Cardiac muscle cell (in vitro differentiated cells and primary cell): ENCODE measurements around the gene ADAMTSL5. TPM values are rescaled to one million over a fixed set of nuclear protein-coding genes. Genes with fewer than 3 reads are reported as not detected.
"Not testable (repeated sequence)": the region's sequence is repeated elsewhere in the genome, so short reads cannot be mapped to it uniquely, and the experiment has no call there.

ENCODE experiments used
- DNase-seq, 2 donors: peaks; one replicate each; pipeline versions ENCODE4 v3.0.0 to v3.0.0-alpha.2; 2010 to 2017; ENCODE audit warnings: low read depth in 1 of 2, low spot score in 1 of 2
- H3K27ac ChIP-seq: fragments of 200-600 bp; sonication (generic); 2 replicates; pipeline ENCODE4 v1.5.1; 2016
- H3K27me3 ChIP-seq: fragments of 200-600 bp; sonication (generic); 2 replicates; pipeline ENCODE4 v1.6.0; 2016; ENCODE audit warnings: control low read depth
- H3K36me3 ChIP-seq: fragments of 200-600 bp; sonication (generic); 2 replicates; pipeline ENCODE4 v1.5.1; 2016; ENCODE audit warnings: control low read depth
- H3K4me1 ChIP-seq: fragments of 200-600 bp; sonication (generic); 2 replicates; pipeline ENCODE4 v1.8.1; 2017; ENCODE audit warnings: low read depth, mild to moderate bottlenecking, mixed run types
- H3K4me3 ChIP-seq: fragments of 200-600 bp; sonication (generic); 2 replicates; pipeline ENCODE4 v1.5.1; 2016; ENCODE audit warnings: mild to moderate bottlenecking
- H3K9me3 ChIP-seq: fragments of 200-600 bp; sonication (generic); 2 replicates; pipeline ENCODE4 v1.5.1; 2017; ENCODE audit warnings: low read depth, mild to moderate bottlenecking, control low read depth
- polyA plus RNA-seq: library from polyadenylated mRNA; unstranded; fragments of >200 nt; fragmentation: Nextera tagmentation; extraction: Ambion mirVana; gene quantifications from 2 replicates; pipeline ENCODE4 v1.2.1, GENCODE V29; 2016
- total RNA-seq: library from RNA; depleted of rRNA; stranded (reverse); fragments of >200 nt; gene quantifications from 2 replicates; pipeline ENCODE4 v1.2.3, GENCODE V29; 2016
- TF ChIP-seq, protein P1 (sequence below): IDR thresholded peaks from 2 replicates; pipeline ENCODE4 v1.5.1; 2012; ENCODE audit warnings: low read depth, mild to moderate bottlenecking, low read length

Gene ADAMTSL5
- total and polyA plus RNA-seq, 2 experiments from 2014 or later, result 3.9 to 8.6 TPM

DNA sequence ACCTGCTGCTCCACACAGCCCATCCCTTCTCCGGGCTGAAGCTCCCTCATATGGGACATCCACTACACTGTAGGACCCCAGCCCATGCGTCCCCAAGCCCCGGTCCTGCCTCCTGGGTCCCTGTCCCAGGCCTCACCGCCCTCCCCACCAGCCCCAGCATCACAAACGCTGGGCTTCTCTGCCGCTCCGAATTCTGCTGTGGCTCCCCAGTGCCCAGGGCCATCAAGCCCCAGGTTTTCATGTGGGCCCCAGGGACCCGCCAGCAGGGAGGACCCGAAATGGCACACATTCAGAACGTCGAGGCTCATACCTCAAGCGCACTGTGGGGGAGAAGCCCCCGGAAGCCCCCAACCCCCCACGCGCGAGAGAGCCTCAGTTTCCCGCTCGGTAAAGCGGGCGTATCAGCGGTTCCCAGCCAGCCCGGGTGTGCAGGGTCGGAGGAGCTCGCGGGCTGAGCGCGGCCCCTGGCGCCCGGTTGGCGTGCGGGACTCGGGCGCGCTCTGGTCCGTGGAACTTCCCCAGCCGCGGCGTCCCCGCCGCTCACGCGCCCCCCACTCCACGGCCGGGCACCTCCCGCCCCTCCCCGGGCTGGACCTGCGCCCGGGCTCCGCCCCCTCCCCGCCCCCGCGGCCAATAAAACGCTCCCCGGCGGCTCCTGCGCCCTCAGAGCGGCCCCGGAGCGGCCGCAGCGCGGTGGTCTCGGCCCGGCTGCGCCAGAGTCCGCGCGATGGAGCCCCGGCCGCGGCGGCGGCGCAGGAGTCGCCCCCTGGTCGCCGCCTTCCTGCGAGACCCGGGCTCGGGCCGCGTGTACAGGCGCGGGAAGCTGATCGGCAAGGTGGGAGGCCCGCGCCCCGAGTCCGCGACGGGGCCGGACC lies 10.8 kb upstream of the ADAMTSL5 start, which contains the start of gene PLK5:
Gene PLK5 (plus strand): TSS at position 666 of the 875 bp plus-strand sequence. CDS start 2,920 bp downstream, outside the sequence.
- Histone ChIP-seq H3K4me1 (no peaks in the 10 kb centered on the region), H3K36me3 (no peaks in the 10 kb centered on the region), H3K27ac (no peak within 1 kb of the TSS), H3K27me3 (peaks cover 77% of the 10 kb centered on the region), H3K9me3 (no peaks in the 10 kb centered on the region), H3K4me3 (peak within 1 kb of the TSS; percentile 28)
- DNase-seq, result peak in 1 of 2 donors; percentile 42
- TF ChIP-seq, protein P1, sequence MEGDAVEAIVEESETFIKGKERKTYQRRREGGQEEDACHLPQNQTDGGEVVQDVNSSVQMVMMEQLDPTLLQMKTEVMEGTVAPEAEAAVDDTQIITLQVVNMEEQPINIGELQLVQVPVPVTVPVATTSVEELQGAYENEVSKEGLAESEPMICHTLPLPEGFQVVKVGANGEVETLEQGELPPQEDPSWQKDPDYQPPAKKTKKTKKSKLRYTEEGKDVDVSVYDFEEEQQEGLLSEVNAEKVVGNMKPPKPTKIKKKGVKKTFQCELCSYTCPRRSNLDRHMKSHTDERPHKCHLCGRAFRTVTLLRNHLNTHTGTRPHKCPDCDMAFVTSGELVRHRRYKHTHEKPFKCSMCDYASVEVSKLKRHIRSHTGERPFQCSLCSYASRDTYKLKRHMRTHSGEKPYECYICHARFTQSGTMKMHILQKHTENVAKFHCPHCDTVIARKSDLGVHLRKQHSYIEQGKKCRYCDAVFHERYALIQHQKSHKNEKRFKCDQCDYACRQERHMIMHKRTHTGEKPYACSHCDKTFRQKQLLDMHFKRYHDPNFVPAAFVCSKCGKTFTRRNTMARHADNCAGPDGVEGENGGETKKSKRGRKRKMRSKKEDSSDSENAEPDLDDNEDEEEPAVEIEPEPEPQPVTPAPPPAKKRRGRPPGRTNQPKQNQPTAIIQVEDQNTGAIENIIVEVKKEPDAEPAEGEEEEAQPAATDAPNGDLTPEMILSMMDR, result no peak

DNA sequence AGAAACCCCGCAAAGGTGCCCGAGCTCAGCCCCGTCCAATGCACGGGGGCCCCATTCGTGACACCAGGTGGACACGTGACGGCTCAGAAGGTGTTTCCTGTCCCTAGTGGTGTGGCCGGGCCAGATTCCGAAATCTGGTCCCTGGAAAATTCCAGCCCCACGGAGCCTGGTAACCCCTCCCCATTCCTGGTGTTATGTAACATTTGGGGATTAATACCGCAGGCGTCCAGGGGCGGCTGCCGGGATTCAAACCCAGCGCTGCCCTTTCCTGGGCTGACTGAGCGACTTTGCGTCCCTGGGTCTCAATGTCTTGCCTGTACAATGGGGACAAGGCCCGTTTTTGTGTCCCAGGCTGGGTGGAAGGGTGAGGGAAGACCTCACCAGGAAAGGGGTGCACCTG lies 10.0 kb upstream of the ADAMTSL5 start:
- Histone ChIP-seq H3K9me3 (no peaks in the 10 kb centered on the region), H3K27me3 (peaks cover 77% of the 10 kb centered on the region), H3K4me3 (no peak overlapping the region), H3K36me3 (no peaks in the 10 kb centered on the region), H3K4me1 (no peaks in the 10 kb centered on the region), H3K27ac (no peak overlapping the region)
- TF ChIP-seq, protein P1, result no peak
- no peak for DNase-seq

DNA sequence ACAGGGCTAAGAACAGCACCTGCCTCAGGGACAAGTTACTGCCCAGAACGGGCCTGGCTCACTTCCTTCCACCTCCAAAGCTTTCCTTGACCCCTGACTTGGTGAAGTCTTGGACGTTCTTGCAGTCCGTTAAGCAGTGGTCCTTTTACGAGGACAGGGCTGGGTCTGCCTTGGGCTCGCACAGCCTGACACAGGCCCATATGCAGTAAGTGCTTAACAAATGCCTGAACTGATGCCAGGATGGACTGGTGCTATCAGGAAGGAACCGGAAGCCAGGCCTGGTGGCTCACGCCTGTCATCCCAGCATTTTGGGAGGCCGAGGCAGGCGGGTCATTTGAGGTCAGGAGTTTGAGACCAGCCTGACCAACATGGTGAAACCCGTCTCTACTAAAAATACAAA lies 9.2 kb upstream of the ADAMTSL5 start:
- H3K27ac ChIP-seq, result no peak overlapping the region
- no peaks in the 10 kb centered on the region for H3K36me3 ChIP-seq
- TF ChIP-seq, protein P1, result no peak
- DNase-seq, result peak in 1 of 2 donors; percentile 37
- no peak overlapping the region for H3K4me3 ChIP-seq
- no peaks in the 10 kb centered on the region for H3K4me1 ChIP-seq
- no peaks in the 10 kb centered on the region for H3K9me3 ChIP-seq
- H3K27me3 ChIP-seq, result peaks cover 69% of the 10 kb centered on the region

DNA sequence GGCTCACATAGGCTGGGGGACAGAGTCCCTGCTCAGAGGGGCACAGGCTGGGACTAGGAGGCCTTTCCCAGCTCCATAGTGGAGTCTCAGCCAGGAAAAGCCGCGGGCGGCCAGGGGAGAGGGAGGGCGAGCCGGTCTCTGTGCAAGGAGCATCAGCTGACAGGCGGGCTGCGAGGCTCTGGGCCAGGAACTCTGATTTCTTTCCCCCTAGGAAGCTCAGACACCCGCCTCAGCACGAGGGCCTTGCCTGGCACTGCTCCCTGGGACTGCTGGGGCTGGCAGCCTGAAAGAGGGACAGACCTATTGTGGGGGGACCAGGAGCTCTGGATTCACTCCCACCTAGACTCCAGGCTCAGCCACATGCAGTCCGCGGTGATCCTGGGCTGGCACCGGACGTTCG lies 8.8 kb upstream of the ADAMTSL5 start:
- peak in 1 of 2 donors; percentile 37 for DNase-seq
- no peak overlapping the region for H3K27ac ChIP-seq
- no peaks in the 10 kb centered on the region for H3K9me3 ChIP-seq
- TF ChIP-seq, protein P1, result no peak
- H3K27me3 ChIP-seq, result peaks cover 65% of the 10 kb centered on the region
- no peak overlapping the region for H3K4me3 ChIP-seq
- H3K36me3 ChIP-seq, result no peaks in the 10 kb centered on the region
- H3K4me1 ChIP-seq, result no peaks in the 10 kb centered on the region

DNA sequence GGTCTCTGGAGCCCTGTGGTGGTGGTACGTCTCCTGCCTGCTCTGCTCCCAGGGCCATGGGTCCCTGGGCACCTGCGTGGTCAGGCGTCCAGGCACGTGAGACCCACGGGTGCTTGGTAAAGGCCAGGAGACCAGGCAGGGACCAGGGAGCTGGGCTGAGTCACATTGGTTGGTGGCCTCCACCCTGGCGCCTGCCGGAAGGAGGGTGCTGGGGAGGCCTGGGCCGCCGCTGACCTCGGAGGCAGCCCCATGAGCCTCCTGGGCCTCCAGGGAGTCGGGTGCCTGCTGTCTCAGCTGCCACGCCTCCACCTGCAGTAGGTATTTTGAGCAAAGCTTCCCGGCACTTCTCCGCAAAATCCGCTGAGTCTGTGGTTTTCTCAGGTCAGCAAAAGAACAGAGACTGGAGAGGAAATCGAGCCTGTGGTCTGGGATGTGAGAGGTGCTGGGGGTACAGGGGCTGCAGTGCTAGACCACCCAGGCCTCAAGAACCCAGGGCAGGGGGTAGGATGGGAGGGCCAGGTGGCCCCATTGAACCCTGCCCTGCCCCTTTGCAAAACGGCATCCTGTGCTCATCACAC lies 7.5 kb upstream of the ADAMTSL5 start:
- no peaks in the 10 kb centered on the region for H3K9me3 ChIP-seq
- peaks cover 51% of the 10 kb centered on the region for H3K27me3 ChIP-seq
- no peaks in the 10 kb centered on the region for H3K36me3 ChIP-seq

DNA sequence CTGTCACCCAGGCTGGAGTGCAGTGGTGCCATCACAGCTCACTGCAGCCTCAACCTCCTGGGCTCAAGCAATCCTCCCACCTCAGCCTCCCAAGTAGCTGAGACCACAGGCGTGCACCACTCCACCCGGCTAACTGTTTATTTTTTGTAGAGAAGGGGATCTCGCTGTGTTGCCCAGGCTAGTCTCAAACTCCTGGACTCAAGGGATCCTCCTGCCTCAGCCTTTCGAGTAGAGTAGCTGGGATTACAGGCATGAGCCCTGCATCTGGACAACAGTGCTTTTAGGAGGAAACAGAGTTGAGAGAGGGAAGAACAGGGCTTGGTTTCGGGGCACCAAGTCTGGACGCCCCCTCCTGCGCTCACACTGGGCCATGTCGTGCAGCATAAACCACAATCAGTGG lies 7.0 kb upstream of the ADAMTSL5 start:
- H3K27me3 ChIP-seq, result peaks cover 46% of the 10 kb centered on the region

More for the DNA sequence above, 7.5 kb upstream of the ADAMTSL5 start:
- H3K4me1 ChIP-seq, result no peaks in the 10 kb centered on the region
- no peak overlapping the region for H3K4me3 ChIP-seq
- DNase-seq, result no peak
- no peak overlapping the region for H3K27ac ChIP-seq
- TF ChIP-seq, protein P1, result no peak

More for the DNA sequence above, 7.0 kb upstream of the ADAMTSL5 start:
- not testable (repeated sequence) for H3K4me3 ChIP-seq, H3K36me3 ChIP-seq, H3K27ac ChIP-seq, DNase-seq, H3K9me3 ChIP-seq, H3K4me1 ChIP-seq
